Ecto neural progenitor cell (in vitro differentiated cells): ENCODE results near the gene HDAC4.

Experiments
- DNase-seq: peaks from one replicate; pipeline ENCODE4 v3.0.0-alpha.2; 2018; ENCODE audit warnings: low spot score

HDAC4 gene

DNA sequence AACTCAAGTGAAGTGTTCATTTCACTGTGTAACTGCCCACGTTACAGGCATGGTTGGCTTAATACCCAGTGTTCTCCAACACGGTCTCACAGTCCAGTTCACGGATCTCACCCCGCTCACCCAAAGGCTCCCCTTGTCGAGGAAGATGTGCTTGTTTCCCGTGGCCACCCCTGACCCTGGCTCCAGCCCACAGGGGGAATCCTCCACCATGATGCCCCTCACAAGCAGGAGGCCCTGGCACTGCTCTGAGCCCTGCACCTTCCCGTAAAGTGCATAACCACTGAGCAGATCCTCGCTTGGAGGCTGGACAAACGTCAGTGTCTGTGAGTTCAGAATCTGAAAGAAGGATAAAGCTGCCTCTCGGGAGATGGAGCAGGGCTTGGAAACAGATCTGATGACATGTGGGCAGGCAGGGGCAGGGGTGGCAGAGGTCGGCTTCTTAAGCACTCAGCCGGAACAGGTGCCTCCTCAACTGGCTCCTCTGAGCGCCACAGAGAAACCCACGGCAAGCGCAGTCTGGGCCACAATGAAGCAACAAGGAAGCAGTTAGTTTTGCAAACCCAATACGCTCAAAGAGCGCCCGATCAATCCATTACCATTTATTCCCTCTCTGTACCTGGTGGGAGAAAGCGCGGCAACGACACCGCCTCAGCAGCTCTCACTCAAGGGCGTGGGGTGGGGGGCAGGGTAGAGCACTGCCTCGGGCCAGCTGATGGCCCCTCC is 17.6 kb downstream of the HDAC4 start:
- no peak for DNase-seq

DNA sequence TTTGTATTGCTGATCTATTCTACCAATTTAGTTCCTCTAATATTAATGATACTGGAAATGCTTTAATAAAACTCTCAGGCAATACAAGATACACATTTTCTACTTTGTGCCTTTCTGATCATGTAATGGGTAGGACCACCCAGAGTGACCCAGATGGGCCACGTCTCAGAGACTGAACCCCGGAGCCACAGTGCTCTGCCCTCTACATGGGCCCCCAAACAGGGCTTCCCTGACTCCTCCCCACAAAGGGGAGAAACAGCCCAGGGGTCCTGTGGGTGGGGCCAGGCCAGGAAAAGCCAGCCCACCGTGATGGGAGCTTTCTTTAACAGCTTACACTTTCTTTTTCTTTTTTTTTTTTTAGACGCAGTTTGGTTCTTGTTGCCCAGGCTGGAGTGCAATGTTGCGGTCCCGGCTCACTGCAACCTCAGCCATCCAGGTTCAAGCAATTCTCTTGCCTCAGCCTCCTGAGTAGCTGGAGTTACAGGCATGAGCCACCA is 18.4 kb downstream of the HDAC4 start:
- no peak for DNase-seq

DNA sequence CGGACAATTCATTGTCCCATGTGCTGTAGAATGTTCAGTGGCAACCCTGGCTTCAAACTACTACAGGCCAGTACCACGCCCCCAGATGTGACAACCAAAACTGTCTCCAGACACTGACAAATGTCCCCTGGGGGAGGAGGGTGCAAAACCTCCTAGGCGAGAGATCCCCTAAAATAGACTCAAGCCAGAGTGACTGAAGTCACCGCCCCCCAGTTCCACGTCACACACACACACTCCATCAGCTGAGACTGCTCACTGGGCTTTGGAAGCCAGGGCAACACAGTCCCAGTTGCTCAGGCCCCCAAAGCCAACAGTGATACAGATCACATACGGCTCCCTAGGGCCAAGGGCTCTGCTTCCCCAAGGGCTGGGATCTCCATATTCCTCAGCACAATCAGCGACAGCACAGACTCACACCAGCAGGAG is 19.1 kb downstream of the HDAC4 start:
- no peak for DNase-seq

DNA sequence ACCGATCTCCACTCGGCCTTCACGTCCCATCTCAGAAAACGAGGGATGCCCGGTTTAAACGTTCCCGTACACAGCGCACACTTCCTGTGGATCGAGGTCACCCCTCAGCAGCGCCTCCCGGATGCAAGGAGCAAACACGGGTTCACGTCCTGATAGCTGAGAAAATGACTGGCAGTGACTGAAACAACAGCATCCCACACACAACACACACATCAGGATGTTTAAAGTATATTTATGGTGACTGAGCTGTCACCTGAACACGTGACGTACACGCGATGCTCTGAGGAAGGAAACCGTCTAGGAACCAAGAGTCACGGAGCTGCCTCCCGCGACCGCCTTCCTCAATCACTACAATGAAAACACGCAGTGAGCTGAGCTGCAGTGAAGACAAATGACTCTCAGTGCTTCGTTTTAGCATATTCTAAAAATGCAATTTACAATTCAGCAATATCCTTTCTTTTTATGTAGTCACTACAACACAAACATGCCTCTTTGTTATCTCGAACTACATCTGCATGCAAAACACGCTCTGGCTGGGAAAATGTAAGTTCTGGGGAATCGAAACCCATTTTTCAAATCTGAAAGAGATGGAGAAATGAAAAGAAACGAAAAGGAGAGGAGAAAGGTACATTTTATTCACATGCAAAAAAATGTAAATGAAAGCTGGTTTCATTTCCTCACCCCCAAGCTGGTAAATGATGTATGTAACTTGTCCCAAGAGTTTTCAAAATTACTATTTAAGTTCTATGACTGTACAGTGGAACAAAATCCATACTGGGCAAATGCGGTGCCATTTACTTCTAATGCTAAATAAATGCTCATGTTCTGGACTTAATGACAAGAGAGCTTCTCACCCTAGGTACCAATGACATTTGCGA is 19.8 kb downstream of the HDAC4 start:
- no peak for DNase-seq

DNA sequence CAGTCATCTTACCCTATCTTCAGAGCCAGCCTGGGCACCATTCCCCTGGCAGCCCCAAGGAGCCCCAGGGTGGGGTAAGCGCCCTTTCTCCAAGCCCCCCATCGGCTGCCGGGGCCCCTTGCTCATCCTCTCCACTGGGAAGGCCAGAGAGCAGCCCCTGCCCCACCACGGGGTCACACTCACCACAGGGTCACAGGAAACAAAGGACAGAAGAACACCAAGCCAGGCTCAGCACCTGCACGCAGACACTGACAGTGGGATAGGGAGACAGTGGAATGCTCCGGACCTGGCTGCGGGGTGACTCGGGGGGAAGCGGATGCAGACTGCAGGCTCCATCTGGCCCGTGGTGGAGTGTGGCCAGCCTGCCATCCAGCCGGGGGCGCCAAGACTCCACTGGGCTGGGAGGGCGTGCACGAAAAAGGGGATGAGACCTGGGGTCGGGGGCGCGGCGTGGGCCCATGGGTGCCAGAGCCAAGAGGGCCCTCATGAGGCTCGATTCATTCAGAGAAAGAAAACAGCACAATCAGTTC is 21.1 kb downstream of the HDAC4 start:
- DNase-seq, result no peak

DNA sequence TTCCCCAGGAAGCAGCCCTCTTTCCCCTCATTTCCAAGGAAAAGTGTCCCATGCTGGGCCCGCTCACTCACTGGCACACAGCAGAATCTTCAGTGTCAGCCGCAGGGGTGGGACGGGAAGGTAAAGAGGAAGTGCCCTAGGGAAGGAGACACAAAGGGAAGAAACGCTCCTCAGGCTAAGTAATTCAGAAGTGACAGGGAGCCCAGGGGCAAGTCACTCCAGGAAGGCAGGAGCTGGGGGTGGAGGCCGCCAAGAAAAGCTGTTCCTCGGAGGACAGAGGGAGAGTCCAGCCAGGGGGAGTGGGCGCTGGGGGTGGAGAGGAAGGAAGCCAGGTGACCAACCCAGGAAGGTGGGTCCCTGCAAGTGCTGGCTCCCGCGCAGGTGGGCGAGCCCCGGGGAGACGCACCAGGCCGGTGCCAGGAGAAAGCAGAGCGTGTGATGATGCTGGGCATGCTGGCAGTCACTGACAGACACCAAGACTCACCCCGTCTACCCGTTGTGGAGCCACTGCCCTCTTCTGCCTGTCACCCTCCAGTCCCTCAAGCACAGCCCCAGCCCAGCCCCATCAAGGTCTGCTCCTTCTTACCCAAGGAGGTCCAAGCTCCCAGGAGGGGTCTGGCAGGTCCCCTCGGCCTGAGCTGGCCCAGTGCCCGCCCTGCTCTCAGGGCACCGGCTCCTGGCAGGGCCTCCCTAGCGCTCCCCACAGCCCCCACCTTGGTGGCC is 21.7 kb downstream of the HDAC4 start:
- DNase-seq, result no peak

DNA sequence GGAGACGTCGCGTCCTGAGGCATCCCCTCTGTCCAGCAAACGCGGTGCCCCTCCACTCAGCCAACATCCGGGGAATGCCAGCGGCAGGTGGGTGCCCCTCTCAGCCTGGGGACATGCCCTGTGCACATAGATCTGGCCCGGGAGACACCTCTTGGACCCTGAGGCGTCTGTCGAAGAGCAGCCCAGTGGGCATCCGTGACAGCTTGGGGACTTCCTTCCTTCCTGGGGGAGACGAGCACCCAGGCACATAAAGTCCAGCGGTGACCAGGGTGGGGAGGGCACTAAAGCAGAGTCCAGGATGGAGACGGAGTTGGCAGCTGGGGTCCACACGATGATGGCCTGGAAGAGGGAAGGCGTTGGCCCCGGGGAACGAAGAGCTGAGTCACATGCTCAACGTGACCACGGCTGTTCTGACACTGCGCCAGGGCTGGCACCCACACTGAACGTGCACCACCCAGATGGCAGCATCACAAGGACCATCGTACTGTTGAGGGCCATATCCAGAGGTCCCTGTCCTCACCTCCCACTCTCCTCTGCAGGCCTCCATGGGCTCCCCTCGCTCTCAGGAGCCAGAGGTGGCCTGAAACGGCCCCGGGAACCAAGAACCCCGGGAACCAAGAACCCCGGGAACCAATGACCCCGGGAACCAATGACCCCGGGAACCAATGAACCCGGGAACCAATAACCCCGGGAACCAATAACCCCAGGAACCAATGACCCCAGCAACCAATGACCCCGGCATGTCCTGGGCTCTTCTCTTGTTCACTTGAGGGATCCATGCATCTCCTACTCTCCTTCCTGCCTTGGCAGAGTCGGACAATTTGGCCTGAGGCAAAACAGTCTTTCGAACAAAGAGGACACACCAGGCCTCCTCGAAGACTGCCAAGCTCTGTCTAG is 22.6 kb downstream of the HDAC4 start:
- no peak for DNase-seq

DNA sequence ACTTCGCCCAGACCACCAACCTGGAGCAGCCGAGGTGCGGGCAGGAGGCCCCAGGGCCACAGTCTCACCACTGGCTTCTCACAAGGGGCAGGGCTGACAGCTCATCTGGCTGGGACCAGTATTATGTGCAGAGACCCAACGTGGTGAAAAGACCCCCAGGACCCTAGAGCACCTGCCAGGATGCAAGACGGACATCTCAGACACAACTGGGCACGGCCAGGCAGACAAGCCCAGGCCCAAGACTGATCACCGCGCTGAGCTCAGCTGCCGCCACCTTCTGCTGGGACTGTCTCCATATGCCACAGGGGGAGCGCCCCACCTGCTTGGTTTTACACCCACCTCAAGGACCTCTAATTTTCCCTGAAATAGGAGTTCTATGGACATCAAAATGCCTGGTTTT is 23.2 kb downstream of the HDAC4 start:
- DNase-seq, result no peak

DNA sequence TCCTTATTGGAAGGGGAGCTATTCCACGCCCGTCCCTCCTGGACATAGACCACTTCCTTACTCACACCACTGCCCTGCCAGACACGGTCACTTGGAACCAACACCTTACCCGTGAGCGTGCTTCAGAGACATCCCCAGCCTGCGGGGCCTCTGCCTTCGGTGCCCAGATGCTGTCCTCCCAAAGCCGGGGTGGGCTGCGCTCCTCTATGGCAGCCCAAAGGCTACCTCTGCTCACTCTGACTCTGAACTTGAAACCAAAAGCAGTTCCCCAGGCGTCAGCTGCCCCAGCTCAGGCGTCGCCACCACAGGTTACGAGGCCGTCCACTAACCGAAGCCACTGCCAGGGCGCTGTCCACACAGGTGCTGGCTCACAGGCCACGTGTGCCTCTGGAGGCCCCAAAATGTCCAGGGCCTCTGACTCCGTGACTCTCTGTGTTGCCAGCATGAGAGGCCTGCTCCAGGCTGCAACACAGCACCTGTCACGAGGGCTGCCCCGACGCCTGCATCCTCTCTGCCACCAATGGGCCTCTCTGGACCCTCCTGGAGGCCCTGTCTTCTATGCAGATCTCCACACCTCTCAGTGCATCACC is 23.8 kb downstream of the HDAC4 start:
- DNase-seq, result no peak

DNA sequence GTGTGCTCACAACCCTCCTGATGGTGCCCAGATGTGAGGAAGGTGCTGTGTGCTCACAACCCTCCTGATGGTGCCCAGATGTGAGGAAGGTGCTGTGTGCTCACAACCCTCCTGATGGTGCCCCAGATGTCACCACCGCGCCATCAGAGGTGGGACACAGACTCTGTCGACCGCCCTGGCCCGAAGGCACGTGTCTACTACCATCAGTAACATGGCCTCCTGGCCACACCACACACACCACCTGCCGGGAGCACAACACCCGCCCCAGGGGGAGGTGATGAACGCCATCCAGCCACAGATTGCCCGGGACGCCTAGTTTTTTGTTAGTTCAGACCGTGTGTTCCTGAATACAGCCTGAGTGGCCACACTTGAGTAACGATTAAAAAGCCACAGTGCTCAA is 24.5 kb downstream of the HDAC4 start:
- DNase-seq, result no peak

DNA sequence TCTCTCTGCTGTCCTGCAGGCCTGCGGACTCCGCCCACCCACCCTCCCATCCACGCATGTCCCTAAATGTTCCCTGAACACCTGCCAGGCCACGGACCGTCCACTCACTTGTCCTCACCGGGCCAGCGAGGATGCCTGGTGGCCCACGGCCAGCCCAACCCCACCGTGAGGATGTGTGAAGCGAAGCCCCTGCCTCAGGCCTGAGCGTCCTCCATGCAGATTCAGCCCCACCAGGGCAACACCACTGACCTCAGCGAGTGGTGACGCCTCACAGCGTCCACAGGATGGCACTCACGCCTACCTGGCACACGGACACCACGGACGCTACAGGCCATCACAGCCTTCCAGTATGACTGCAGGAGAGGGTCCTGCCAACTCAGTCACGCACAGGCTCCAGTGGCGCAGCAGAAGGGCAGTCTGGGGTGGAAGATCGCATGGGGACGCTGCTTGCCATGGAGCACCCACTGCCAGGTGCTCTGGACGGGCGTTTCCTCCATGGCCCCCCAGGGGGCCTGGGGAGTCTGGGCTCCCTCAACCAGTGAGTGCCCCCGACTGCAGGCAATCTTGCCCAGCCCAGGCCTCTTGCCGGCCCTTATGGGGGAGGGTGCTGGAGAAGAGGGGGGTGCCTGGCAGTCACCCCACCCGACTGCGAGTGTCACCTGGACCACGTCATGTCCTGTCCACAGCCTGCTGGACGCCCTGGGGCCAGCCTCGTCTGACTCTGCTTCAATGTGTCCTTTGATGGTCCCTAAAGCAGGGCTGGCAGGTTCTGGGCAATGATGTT is 25.4 kb downstream of the HDAC4 start:
- no peak for DNase-seq

DNA sequence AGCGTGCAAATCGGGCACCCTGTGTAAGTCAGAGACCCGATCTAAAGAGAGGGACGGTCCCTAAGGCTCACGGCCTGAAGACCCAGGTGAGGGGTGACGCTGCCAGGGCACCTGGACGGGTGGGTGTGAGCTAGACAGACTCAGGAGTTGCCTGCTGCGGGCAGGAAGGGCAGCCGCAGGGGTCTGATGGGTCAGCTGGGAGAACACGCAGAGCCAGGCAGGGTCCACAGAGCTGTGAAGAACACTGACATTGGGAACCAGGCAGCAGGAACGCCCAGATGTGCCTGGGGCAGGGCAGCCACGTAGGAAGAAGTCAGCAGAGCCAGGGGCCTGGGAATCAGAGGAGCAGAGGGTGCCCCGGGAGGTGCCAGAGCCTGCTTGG is 25.9 kb downstream of the HDAC4 start:
- DNase-seq, result no peak

DNA sequence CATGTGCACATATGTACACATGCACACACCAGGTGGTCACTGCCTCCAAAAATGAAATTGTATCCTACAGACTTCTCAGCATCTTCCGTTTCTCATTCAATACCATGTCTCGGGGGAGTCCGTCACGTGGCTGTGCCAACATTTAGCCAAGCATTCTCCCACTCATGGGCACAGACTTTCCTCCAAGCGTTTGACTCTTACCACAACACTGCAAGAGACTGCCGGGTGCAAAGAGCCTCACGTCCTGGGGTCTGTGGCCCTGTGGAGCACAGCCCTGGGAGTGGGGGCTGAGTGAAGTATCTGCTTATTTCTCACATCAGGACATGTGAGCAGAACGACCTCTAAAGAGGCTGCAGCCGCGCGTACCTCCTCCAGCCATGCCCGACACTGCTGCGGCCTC is 28.0 kb downstream of the HDAC4 start:
- DNase-seq, result no peak

DNA sequence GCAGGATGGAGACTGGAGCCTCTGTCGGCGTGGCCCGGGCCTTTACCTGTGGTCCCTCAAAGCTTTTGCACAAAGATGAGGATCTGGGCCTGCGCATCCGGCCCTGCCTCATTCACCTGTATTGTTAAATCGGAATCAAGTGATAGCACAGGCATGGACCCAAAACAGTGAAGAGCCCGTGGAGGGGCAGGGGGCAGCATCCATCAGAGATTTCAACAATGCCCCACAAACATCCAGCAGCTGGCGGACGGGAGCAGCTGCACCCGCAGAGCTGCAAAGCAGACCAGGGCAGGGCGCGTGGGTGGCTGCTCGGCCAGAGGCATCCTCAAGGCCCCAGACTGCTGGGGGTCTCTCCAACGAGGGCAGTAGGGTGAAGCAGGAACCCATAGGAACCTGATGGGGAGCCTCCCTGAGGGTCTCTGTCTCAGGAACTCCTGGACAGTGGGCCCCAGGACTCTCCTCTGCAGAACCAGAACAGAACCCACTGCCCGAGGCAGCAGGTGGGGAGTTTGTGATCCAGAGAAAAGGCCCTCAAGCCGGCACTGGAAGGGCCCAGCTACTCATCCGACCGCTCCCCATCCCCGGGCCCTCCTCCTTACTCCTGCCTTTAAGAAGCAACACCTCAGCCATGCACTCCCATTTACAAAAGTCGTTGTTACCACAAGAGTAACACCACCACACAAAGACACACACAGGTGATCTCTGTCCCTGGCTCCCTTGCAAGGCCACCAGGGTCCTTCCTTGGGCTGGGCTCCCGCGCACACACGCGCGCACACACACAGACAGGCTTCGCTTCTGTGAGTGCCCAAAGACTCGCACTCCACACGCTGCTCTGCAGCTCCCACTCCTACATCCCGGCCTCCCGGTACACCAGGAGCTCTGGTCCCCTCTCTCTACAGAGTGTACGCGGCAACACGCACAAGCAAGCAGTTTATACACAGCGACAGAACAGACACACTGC is 28.8 kb downstream of the HDAC4 start:
- DNase-seq, result no peak

DNA sequence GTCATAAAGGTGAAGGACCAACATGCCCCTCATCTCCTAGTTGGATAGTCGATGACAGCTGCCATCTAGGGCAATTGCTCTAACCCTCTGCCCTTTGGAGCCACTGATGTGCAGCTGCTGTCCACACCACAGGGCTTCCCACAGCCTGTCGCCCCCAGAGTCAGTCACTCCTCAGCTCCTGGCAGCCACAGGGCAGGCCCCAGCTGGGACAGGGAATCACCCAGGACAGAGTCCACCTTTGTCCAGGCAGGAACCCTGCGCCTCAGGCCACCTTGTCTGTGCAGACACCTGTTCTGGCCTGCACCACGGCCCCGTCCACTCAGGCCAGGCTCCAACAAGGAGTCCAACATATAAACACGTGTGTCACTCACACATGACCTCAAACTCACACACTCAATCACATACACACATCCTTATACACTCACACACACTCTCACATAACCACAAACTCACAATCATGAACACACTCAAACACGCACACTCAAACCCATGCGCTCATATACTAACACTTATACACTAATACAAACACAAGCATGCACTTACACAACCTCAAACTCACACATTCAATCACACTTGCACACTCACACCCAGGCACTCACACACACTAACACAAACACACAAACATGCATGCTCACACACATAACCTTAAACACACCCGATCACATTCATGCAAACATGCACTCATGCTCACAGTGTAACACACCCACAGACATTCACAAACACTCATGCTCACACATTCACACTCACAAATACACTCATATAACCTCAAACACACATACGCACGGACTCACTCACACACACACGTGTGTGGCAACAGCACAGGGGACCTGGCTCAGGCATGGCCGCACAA is 29.7 kb downstream of the HDAC4 start:
- DNase-seq, result no peak

DNA sequence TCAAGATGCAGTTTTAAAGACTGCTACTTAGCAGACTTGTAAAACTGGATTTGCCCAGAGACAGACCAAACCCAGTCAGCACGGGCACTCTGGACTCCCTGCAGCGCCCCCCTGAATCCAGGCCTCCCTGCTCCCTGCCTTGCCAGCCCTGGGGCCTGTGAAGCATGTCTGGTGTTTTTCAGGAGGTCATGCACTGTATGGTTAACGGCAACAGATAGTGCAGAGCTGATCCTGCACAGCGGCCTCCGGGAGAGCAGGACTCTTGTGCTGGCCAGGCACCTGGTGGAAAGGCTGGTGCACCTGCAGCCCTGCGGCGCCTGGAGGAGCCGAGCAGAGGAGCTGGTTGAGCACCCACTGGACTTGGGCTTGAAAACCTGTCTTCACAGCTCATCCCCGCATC is 30.4 kb downstream of the HDAC4 start:
- DNase-seq, result no peak

DNA sequence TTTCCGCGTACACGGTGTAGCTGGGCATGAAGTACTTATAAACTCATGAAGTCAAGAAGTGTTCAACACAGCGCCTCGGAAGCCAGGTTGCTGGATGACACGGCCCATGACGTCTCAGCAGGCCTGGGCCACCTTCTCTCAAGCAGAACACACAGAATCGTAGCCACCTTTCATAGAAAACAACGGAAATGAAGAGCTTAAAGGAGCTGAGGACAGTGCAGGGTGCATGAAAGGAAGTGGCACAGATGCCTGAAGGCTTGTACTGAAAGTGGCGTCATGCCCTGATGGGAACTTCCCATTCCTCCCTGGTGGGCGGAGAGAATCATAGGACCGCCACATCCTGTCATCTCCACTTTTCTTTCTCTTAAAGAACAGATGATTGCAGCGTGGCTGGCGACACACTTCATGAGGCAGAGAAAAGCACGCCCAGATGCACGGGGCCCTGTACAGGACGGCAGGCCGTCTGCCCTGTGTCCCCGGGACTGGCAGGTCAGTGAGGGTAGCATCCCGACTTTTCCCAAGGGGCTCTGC is 31.1 kb downstream of the HDAC4 start:
- no peak for DNase-seq
